ENCODE results near the gene WDR59.
"Not testable (repeated sequence)": the region's sequence is repeated elsewhere in the genome, so short reads cannot be mapped to it uniquely, and the experiment has no call there.

The WDR59 gene

GRCh38 chr16:74975591-74975990, 9.3 kb downstream of the WDR59 start:
- no peak for DNase-seq

- no peak for DNase-seq
Observed at GRCh38 chr16:74973304-74973703, 11.6 kb downstream of the WDR59 start.

- DNase-seq, result no peak
Observed at GRCh38 chr16:74954763-74955162, 30.2 kb downstream of the WDR59 start.

GRCh38 chr16:74951681-74952080, 33.2 kb downstream of the WDR59 start:
- no peak for DNase-seq

- no peak for DNase-seq
Observed at GRCh38 chr16:74951206-74951605, 33.7 kb downstream of the WDR59 start.

- DNase-seq, result no peak
Observed at GRCh38 chr16:74950511-74950910, 34.4 kb downstream of the WDR59 start.

- DNase-seq, result no peak
Observed at GRCh38 chr16:74949309-74949708, 35.6 kb downstream of the WDR59 start.

GRCh38 chr16:74944466-74944865, 40.5 kb downstream of the WDR59 start:
- DNase-seq, result no peak

- DNase-seq, result no peak
Observed at GRCh38 chr16:74942977-74943918, 41.7 kb downstream of the WDR59 start.

GRCh38 chr16:74942566-74942965, 42.4 kb downstream of the WDR59 start:
- no peak for DNase-seq

- DNase-seq, result no peak
Observed at GRCh38 chr16:74939688-74940087, 45.2 kb downstream of the WDR59 start.

- no peak for DNase-seq
Observed at GRCh38 chr16:74936902-74937560, 47.9 kb downstream of the WDR59 start.

- DNase-seq, result no peak
Observed at GRCh38 chr16:74931445-74931844, 53.5 kb downstream of the WDR59 start.

GRCh38 chr16:74929636-74930035, 55.3 kb downstream of the WDR59 start:
- DNase-seq, result no peak

- DNase-seq, result no peak
Observed at GRCh38 chr16:74926805-74927204, 58.1 kb downstream of the WDR59 start.

GRCh38 chr16:74923766-74924460, 61.0 kb downstream of the WDR59 start:
- no peak for DNase-seq

- no peak for DNase-seq
Observed at GRCh38 chr16:74922150-74923138, 62.5 kb downstream of the WDR59 start.

- DNase-seq, result no peak
Observed at GRCh38 chr16:74921051-74921450, 63.9 kb downstream of the WDR59 start.

GRCh38 chr16:74909665-74910064, 75.3 kb downstream of the WDR59 start:
- no peak for DNase-seq

- DNase-seq, result not testable (repeated sequence)
Observed at GRCh38 chr16:74908759-74909158, 76.2 kb downstream of the WDR59 start.

- no peak for DNase-seq
Observed at GRCh38 chr16:74903901-74904678, 80.8 kb downstream of the WDR59 start.

Data from amniotic stem cell (primary cell).